ENCODE data around the gene PTPN18. TPM values are rescaled to one million over a fixed set of nuclear protein-coding genes. Genes with fewer than 3 reads are reported as not detected.

Gene PTPN18
- polyA plus RNA-seq, 2 of the 4 experiments (the other 2 are of a cell fraction): 19.6 to 20.4 TPM

DNA sequence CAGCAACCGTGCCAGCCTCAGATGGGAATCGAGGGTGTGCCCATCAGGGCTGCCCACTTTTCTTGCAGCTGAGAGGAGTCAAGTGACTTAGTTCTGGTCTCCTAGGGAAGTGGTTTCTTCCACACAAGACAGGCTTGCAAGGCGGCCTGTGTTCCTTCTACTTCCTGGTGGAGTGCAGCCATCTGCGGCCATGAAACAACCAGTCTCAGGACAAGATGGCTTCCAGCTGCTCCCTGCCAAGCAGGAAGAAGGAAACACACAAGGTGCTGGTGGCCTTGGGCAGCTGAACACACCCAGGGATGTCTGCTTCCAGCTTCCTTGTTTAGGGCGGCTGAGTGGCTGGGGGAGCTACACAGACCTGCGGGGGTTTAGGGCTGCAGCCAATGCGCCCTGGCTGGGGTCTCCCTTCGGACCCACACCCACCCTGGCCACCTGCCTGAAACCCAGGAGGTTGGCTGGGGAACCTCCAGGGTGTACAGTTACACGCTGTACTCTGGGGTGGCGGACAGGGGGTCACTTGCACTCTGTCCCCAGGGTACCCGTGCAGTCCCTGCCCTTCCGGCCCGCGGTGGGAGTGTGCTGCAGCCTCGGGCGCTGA lies 34.7 kb downstream of the PTPN18 start:
- WGBS (ENCODE audit: missing lambda C conversion rate): 81% methylated on average over 8 of the region's 16 CpGs
- FAIRE-seq (no peak), ATAC-seq (peak; percentile 15; a peak in 4 of 6 replicates), DNase-seq (ENCODE audit: low read depth in 1 of 2, low spot score in 1 of 2) (no peak)
- peak overlapping the region; percentile 78 for H3K4me2 ChIP-seq
- no peak for TF ChIP-seq POLR2AphosphoS2 (conservative IDR thresholded peaks at IDR 0.05; ENCODE audit: low read length)
- TF ChIP-seq FOSL2 (IDR thresholded peaks at IDR 0.05): no peak
- TF ChIP-seq FOSL2 (CRISPR knock-in tag; IDR thresholded peaks at IDR 0.05): no peak
- TF ChIP-seq RARB (CRISPR knock-in tag; IDR thresholded peaks at IDR 0.05): no peak
- no peak for TF ChIP-seq KDM5A (IDR thresholded peaks at IDR 0.05)
- no peak for TF ChIP-seq RAD21 (conservative IDR thresholded peaks at IDR 0.05 in 1 of 2, IDR thresholded peaks at IDR 0.05 in 1 of 2)
- TF ChIP-seq ZSCAN20 (CRISPR knock-in tag; IDR thresholded peaks at IDR 0.05): no peak
- TF ChIP-seq JUN (IDR thresholded peaks at IDR 0.05): no peak
- TF ChIP-seq, protein P1, sequence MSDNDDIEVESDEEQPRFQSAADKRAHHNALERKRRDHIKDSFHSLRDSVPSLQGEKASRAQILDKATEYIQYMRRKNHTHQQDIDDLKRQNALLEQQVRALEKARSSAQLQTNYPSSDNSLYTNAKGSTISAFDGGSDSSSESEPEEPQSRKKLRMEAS (IDR thresholded peaks at IDR 0.05): no peak
- TF ChIP-seq, protein P2, sequence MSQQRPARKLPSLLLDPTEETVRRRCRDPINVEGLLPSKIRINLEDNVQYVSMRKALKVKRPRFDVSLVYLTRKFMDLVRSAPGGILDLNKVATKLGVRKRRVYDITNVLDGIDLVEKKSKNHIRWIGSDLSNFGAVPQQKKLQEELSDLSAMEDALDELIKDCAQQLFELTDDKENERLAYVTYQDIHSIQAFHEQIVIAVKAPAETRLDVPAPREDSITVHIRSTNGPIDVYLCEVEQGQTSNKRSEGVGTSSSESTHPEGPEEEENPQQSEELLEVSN (IDR thresholded peaks at IDR 0.05; ENCODE audit: borderline replicate concordance, low read depth): no peak
- no peak for TF ChIP-seq PHF8 (IDR thresholded peaks at IDR 0.05; ENCODE audit: borderline replicate concordance, low read depth)
- TF ChIP-seq CBX2 (IDR thresholded peaks at IDR 0.05; ENCODE audit: borderline replicate concordance, low read depth): no peak
- TF ChIP-seq RFX5 (IDR thresholded peaks at IDR 0.05): no peak
- TF ChIP-seq HEYL (CRISPR knock-in tag; IDR thresholded peaks at IDR 0.05): no peak
- TF ChIP-seq, protein P3, sequence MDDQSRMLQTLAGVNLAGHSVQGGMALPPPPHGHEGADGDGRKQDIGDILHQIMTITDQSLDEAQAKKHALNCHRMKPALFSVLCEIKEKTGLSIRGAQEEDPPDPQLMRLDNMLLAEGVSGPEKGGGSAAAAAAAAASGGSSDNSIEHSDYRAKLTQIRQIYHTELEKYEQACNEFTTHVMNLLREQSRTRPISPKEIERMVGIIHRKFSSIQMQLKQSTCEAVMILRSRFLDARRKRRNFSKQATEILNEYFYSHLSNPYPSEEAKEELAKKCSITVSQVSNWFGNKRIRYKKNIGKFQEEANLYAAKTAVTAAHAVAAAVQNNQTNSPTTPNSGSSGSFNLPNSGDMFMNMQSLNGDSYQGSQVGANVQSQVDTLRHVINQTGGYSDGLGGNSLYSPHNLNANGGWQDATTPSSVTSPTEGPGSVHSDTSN (IDR thresholded peaks at IDR 0.05): no peak
- TF ChIP-seq NFE2L2 (conservative IDR thresholded peaks at IDR 0.05; ENCODE audit: low read length): no peak
- no peak for TF ChIP-seq TFCP2L1 (CRISPR knock-in tag; IDR thresholded peaks at IDR 0.05)
- TF ChIP-seq, protein P4, sequence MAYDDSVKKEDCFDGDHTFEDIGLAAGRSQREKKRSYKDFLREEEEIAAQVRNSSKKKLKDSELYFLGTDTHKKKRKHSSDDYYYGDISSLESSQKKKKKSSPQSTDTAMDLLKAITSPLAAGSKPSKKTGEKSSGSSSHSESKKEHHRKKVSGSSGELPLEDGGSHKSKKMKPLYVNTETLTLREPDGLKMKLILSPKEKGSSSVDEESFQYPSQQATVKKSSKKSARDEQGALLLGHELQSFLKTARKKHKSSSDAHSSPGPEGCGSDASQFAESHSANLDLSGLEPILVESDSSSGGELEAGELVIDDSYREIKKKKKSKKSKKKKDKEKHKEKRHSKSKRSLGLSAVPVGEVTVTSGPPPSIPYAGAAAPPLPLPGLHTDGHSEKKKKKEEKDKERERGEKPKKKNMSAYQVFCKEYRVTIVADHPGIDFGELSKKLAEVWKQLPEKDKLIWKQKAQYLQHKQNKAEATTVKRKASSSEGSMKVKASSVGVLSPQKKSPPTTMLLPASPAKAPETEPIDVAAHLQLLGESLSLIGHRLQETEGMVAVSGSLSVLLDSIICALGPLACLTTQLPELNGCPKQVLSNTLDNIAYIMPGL (CRISPR knock-in tag; IDR thresholded peaks at IDR 0.05; ENCODE audit: borderline replicate concordance): no peak
- no peak for TF ChIP-seq CEBPB (IDR thresholded peaks at IDR 0.05)
- TF ChIP-seq ESRRA (IDR thresholded peaks at IDR 0.05; ENCODE audit: borderline replicate concordance, low read length): no peak
- POLR2A ChIA-PET: interaction anchor here (0.7 to 1.1 kb wide), 2 partner anchors 17 to 48 kb away, joined by 3 read pairs; partner anchors contain the start of gene IMP4
- H3K27ac ChIP-seq: peak overlapping the region in 1 of 2 experiments; percentile 92; a peak in 3 of 6 replicates
- peaks cover 16% of the 10 kb centered on the region for H3K4me1 ChIP-seq
- peak overlapping the region; percentile 56 for H3K4me3 ChIP-seq
- H3K9me3 ChIP-seq: no peaks in the 10 kb centered on the region
- CTCF ChIA-PET: interaction anchor here (1.6 to 4.9 kb wide), 2 partner anchors 17 to 58 kb away, joined by 3 to 35 read pairs; no protein-coding TSS in a partner anchor

DNA sequence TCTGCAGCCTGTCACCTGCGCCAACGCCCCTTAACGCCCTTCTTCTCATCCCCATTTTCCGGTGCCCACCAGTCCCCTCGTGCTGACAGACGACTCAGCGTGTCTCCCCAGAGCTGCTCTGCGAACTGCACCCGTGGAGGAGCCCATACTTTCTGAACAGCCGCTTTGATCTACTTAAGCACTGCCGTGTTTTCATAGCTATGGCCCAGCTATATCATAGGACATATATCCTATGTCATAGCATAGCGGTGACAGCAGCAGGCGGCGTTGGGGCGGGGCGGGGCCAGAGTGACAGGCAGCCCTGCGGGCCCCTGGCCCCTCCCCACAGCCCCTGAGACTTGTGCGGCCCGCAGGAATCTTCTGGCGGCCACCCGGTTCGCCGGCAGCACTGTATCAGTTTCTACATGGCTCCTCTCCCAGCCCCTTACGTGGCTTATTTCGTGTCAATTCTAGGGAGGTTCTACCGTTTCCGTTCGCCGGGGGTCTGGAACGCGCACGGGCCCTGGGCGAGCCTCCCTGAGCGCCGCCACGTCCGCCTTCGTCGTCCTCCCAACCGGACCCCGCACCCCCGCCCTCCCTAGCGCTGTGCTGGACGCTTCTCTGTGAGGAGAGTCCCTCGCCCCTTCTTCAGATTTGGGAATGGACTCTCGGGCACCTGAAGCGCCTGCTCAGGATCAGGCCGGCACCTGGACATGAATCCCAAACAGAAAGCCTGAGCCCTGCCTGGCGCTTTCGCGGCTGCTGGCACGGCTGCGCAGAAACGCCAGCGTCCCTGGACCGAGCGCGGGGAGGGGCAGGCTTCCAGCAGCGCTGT lies 35.4 kb downstream of the PTPN18 start:
- POLR2A ChIA-PET: interaction anchor here (0.7 to 1.1 kb wide), 2 partner anchors 18 to 49 kb away, joined by 3 read pairs; partner anchors contain the start of gene IMP4
- FAIRE-seq (no peak), ATAC-seq (peak; percentile 94 to 97), DNase-seq (ENCODE audit: low read depth in 1 of 2, low spot score in 1 of 2) (peak; percentile 66 to 74)
- H3K4me1 ChIP-seq: peaks cover 16% of the 10 kb centered on the region
- TF ChIP-seq NR3C1 (IDR thresholded peaks at IDR 0.05) (no peak), MAFK (IDR thresholded peaks at IDR 0.05; ENCODE audit: partially characterized antibody) (no peak), POLR2A (IDR thresholded peaks at IDR 0.05; ENCODE audit: low read length) (peak; percentile 60), JUN (IDR thresholded peaks at IDR 0.05) (peak in 1 of 2 experiments; percentile 32; a peak in 1 of 5 replicates), PHF8 (IDR thresholded peaks at IDR 0.05; ENCODE audit: borderline replicate concordance, low read depth) (peak; percentile 57; the same call in 1 of the 2 replicates)
- TF ChIP-seq, protein P5, sequence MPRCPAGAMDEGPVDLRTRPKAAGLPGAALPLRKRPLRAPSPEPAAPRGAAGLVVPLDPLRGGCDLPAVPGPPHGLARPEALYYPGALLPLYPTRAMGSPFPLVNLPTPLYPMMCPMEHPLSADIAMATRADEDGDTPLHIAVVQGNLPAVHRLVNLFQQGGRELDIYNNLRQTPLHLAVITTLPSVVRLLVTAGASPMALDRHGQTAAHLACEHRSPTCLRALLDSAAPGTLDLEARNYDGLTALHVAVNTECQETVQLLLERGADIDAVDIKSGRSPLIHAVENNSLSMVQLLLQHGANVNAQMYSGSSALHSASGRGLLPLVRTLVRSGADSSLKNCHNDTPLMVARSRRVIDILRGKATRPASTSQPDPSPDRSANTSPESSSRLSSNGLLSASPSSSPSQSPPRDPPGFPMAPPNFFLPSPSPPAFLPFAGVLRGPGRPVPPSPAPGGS (IDR thresholded peaks at IDR 0.05): peak; percentile 49; the same call in 1 of the 3 replicates
- TF ChIP-seq, protein P1 (IDR thresholded peaks at IDR 0.05): peak; percentile 57; the same call in 1 of the 2 replicates
- peak overlapping the region; percentile 63 to 92 for H3K27ac ChIP-seq
- peak overlapping the region; percentile 78 for H3K4me2 ChIP-seq
- no peaks in the 10 kb centered on the region for H3K9me3 ChIP-seq
- CTCF ChIA-PET: no interaction called here
- 6% methylated on average over 45 of the region's 59 CpGs for WGBS (ENCODE audit: missing lambda C conversion rate)
- peak overlapping the region; percentile 56 for H3K4me3 ChIP-seq

All from A549 (cell line).